ENCODE results near the gene UBE2S.

GRCh38 chr19:55373306-55373992 is 34.1 kb downstream of the UBE2S start:
- TF ChIP-seq, protein P1, sequence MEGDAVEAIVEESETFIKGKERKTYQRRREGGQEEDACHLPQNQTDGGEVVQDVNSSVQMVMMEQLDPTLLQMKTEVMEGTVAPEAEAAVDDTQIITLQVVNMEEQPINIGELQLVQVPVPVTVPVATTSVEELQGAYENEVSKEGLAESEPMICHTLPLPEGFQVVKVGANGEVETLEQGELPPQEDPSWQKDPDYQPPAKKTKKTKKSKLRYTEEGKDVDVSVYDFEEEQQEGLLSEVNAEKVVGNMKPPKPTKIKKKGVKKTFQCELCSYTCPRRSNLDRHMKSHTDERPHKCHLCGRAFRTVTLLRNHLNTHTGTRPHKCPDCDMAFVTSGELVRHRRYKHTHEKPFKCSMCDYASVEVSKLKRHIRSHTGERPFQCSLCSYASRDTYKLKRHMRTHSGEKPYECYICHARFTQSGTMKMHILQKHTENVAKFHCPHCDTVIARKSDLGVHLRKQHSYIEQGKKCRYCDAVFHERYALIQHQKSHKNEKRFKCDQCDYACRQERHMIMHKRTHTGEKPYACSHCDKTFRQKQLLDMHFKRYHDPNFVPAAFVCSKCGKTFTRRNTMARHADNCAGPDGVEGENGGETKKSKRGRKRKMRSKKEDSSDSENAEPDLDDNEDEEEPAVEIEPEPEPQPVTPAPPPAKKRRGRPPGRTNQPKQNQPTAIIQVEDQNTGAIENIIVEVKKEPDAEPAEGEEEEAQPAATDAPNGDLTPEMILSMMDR (IDR thresholded peaks at IDR 0.05) = no peak
- no peak for TF ChIP-seq POLR2A (IDR thresholded peaks at IDR 0.05)

Measured in tibial nerve (tissue), 3 donors.